ENCODE data around the gene PTMS.

DNA sequence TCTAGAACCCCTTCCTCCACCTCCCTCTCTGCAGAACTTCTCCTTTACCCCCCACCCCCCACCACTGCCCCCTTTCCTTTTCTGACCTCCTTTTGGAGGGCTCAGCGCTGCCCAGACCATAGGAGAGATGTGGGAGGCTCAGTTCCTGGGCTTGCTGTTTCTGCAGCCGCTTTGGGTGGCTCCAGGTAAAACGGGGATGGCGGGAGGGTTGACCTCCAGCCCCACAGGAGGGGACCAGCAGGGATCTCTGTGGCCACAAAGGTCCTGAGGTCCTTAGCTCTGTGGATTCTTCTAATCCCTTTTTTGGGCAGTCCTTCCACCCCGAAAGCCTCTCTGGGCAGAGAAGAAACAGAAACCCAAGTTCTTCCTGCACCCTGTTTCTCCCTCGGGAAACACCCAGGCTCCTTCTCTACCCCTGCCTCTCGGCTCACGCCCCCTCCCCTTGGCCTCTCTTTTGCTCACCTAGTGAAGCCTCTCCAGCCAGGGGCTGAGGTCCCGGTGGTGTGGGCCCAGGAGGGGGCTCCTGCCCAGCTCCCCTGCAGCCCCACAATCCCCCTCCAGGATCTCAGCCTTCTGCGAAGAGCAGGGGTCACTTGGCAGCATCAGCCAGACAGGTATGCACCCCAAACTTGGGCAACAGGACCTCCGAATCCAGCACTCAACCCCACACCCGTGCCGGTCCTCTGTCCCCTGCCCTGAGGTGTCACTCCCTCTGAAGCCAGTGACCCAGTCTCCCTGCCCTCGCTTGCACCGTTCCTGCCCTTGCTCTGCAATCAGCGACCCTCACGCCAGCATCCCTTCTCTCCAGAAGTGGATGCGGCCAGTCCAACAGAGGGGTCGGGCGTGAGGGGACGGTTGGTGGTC lies 6.8 kb downstream of the PTMS start:
- TF ChIP-seq, protein P1, sequence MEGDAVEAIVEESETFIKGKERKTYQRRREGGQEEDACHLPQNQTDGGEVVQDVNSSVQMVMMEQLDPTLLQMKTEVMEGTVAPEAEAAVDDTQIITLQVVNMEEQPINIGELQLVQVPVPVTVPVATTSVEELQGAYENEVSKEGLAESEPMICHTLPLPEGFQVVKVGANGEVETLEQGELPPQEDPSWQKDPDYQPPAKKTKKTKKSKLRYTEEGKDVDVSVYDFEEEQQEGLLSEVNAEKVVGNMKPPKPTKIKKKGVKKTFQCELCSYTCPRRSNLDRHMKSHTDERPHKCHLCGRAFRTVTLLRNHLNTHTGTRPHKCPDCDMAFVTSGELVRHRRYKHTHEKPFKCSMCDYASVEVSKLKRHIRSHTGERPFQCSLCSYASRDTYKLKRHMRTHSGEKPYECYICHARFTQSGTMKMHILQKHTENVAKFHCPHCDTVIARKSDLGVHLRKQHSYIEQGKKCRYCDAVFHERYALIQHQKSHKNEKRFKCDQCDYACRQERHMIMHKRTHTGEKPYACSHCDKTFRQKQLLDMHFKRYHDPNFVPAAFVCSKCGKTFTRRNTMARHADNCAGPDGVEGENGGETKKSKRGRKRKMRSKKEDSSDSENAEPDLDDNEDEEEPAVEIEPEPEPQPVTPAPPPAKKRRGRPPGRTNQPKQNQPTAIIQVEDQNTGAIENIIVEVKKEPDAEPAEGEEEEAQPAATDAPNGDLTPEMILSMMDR (conservative IDR thresholded peaks at IDR 0.05): no peak
- TF ChIP-seq EZH2 (IDR thresholded peaks at IDR 0.05; ENCODE audit: low read depth): no peak

Measured in PC-9 (cell line).